Thoracic aorta (tissue), 2 donors: ENCODE data around the gene ENO2. TPM values are rescaled to one million over a fixed set of nuclear protein-coding genes. Genes with fewer than 3 reads are reported as not detected.

Experiments
- ATAC-seq: fragments of 150-250 bp; one replicate; pipeline ENCODE4 v1.8.0; 2017; ENCODE audit warnings: low read depth; ENCODE audit not compliant: insufficient number of reproducible peaks, low FRiP score
- DNase-seq: peaks from one replicate; pipeline ENCODE4 v3.0.0-alpha.2; 2020; ENCODE audit warnings: low spot score
- H3K27ac ChIP-seq, 2 donors: fragments of 200-600 bp; sonication (generic); 1 replicate in 1 of 2; 2 replicates in 1 of 2; pipeline ENCODE4 v1.5.1; 2016; ENCODE audit warnings: mild to moderate bottlenecking in 2 of 2, moderate library complexity in 2 of 2
- H3K27me3 ChIP-seq: fragments of 200-600 bp; sonication (generic); replicated peaks from 2 replicates; pipeline ENCODE4 v1.6.0; 2016; ENCODE audit warnings: mild to moderate bottlenecking; ENCODE audit not compliant: insufficient read depth
- H3K36me3 ChIP-seq: fragments of 200-600 bp; sonication (generic); one replicate; pipeline ENCODE4 v1.5.1; 2016
- H3K4me1 ChIP-seq, 2 donors: fragments of 200-600 bp; sonication (generic); 1 replicate in 1 of 2; 2 replicates in 1 of 2; pipeline versions ENCODE4 v1.5.1 to v1.6.0; 2016; ENCODE audit warnings: low read depth in 2 of 2, mild to moderate bottlenecking in 1 of 2; ENCODE audit not compliant: control insufficient read depth in 1 of 2
- H3K4me3 ChIP-seq: fragments of 200-600 bp; sonication (generic); 2 replicates; pipeline ENCODE4 v1.5.1; 2016; ENCODE audit warnings: mild to moderate bottlenecking
- H3K9me3 ChIP-seq: fragments of 200-600 bp; sonication (generic); 2 replicates; pipeline ENCODE4 v1.5.1; 2016
- total RNA-seq, 2 donors: library from RNA; depleted of rRNA; stranded (reverse); fragments of >200 nt; gene quantifications; one replicate each; pipeline versions ENCODE4 v1.1.0 to v1.2.3, GENCODE V29; 2016
- TF ChIP-seq, protein P1 (sequence below): fragments of 200-600 bp; sonication (generic); IDR thresholded peaks from one replicate; pipeline ENCODE4 v1.5.1; 2019; ENCODE audit warnings: antibody characterized with exemption

ENO2 gene
- total RNA-seq, 2 donors from 2014 or later: 53.6 to 57.9 TPM

DNA sequence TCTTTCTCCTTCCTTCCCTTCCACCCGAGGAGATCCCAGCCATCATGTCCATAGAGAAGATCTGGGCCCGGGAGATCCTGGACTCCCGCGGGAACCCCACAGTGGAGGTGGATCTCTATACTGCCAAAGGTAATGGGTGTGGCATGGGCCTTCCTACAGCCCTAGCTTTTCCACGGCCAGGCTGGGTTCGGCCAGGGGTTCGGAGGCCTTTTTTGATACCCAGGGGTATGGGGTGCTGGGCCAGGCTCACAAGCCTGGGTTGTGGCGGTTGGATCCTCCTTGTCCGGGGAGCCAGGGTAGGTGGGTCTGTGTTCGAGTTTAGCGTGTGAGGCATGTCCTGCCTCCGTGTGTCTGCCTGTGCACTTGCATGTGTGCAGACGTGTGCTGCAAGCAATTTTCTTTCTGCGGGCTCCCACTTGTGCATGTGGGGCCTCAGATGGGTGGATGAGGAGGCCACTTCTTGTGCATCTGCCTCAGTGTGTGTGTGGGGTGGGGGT is 1.5 kb downstream of the ENO2 start:
- peak overlapping the region in 1 of 2 donors; percentile 94 for H3K27ac ChIP-seq
- TF ChIP-seq, protein P1, sequence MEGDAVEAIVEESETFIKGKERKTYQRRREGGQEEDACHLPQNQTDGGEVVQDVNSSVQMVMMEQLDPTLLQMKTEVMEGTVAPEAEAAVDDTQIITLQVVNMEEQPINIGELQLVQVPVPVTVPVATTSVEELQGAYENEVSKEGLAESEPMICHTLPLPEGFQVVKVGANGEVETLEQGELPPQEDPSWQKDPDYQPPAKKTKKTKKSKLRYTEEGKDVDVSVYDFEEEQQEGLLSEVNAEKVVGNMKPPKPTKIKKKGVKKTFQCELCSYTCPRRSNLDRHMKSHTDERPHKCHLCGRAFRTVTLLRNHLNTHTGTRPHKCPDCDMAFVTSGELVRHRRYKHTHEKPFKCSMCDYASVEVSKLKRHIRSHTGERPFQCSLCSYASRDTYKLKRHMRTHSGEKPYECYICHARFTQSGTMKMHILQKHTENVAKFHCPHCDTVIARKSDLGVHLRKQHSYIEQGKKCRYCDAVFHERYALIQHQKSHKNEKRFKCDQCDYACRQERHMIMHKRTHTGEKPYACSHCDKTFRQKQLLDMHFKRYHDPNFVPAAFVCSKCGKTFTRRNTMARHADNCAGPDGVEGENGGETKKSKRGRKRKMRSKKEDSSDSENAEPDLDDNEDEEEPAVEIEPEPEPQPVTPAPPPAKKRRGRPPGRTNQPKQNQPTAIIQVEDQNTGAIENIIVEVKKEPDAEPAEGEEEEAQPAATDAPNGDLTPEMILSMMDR: no peak
- peak overlapping the region; percentile 99 for H3K4me3 ChIP-seq
- H3K27me3 ChIP-seq: no peaks in the 10 kb centered on the region
- H3K36me3 ChIP-seq: peaks cover 13% of the 10 kb centered on the region
- no peaks in the 10 kb centered on the region for H3K9me3 ChIP-seq
- ATAC-seq (no peak), DNase-seq (no peak)
- H3K4me1 ChIP-seq: peaks cover 16 to 18% of the 10 kb centered on the region in 2 donors

DNA sequence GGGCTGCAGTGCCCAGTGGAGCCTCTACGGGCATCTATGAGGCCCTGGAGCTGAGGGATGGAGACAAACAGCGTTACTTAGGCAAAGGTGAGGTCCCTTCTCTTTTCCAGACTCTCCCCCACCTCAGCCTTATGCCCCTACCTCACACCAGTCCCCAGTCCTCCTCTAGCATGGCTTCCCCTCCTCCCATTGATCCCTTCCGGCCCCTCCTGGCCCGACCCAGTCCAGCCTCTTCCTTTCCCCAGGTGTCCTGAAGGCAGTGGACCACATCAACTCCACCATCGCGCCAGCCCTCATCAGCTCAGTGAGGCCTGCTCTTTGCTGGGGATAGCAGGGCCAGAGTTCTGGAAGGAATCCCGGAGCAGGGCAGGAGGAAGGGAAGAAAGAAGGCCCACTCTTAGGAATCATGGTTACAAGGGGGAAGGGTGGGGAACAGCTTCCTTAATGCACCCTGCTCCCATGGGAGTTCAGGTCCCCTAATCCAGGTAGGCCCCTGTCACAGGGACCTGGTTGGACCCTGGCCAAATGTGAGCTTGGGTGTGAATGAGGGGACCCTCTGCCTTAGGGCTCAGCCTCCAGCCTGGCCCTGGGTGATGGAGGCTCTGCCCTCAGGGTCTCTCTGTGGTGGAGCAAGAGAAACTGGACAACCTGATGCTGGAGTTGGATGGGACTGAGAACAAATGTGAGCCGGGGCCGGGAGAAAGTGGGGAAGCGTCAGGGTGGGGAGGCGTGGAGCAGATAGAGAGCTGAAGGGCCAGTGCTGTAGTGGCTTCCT is 2.2 kb downstream of the ENO2 start:
- Histone ChIP-seq H3K36me3 (peaks cover 13% of the 10 kb centered on the region), H3K9me3 (no peaks in the 10 kb centered on the region), H3K27me3 (no peaks in the 10 kb centered on the region), H3K4me3 (no peak overlapping the region), H3K27ac (peak overlapping the region in 1 of 2 donors; percentile 16), H3K4me1 (peaks cover 16 to 18% of the 10 kb centered on the region in 2 donors)
- ATAC-seq: no peak
- no peak for DNase-seq
- TF ChIP-seq, protein P1: no peak

DNA sequence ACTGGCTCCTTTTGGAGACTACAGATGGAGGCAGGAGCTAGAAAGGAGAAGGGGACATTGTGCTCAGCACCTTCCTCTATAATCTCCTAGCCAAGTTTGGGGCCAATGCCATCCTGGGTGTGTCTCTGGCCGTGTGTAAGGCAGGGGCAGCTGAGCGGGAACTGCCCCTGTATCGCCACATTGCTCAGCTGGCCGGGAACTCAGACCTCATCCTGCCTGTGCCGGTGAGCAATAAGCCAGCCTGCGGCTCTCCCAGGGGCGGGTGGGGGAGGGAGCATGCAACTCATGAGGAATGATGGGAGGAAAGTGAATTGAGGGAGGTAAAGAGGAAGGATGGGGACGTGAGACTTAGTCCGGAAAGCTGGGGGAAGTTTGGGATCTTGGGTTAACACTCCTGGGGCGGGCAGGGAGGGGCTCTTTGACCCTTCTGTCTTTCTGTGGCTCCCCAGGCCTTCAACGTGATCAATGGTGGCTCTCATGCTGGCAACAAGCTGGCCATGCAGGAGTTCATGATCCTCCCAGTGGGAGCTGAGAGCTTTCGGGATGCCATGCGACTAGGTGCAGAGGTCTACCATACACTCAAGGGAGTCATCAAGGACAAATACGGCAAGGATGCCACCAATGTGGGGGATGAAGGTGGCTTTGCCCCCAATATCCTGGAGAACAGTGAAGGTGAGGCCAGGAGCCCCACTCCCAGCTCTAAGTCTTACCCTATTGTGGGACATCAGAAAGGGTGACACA is 3.3 kb downstream of the ENO2 start:
- Histone ChIP-seq H3K27ac (no peak overlapping the region), H3K9me3 (no peaks in the 10 kb centered on the region), H3K4me1 (peaks cover 16 to 18% of the 10 kb centered on the region in 2 donors), H3K36me3 (peaks cover 13% of the 10 kb centered on the region), H3K4me3 (no peak overlapping the region), H3K27me3 (no peaks in the 10 kb centered on the region)
- ATAC-seq (no peak), DNase-seq (no peak)
- TF ChIP-seq, protein P1: no peak

DNA sequence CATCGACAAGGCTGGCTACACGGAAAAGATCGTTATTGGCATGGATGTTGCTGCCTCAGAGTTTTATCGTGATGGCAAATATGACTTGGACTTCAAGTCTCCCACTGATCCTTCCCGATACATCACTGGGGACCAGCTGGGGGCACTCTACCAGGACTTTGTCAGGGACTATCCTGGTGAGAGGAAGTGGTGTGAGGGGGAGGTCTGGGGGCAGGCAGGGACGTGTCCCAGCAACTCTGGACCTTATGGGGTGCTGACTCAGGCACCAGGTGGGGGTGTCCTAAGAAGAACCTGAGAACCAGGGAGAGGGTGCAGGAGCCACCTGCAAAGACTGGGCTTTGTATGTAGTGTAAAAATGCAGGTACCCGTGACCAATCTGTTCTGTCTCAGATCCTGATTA is 5.2 kb downstream of the ENO2 start:
- DNase-seq (no peak), ATAC-seq (no peak)
- no peaks in the 10 kb centered on the region for H3K9me3 ChIP-seq
- H3K27me3 ChIP-seq: no peaks in the 10 kb centered on the region
- H3K36me3 ChIP-seq: peaks cover 13% of the 10 kb centered on the region
- TF ChIP-seq, protein P1: no peak
- H3K27ac ChIP-seq: no peak overlapping the region
- H3K4me1 ChIP-seq: peaks cover 12 to 21% of the 10 kb centered on the region in 2 donors
- no peak overlapping the region for H3K4me3 ChIP-seq

DNA sequence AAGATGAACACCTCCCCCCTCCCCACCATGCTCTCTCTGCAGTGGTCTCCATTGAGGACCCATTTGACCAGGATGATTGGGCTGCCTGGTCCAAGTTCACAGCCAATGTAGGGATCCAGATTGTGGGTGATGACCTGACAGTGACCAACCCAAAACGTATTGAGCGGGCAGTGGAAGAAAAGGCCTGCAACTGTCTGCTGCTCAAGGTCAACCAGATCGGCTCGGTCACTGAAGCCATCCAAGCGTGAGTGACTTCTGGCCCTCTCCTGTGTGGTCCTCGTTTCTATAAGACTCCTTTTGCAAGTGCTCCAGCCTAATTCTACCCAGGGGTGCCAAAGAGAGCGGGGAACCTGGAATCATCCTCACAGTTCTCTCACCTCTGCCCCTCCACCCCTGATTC is 7.2 kb downstream of the ENO2 start:
- Histone ChIP-seq H3K4me3 (no peak overlapping the region), H3K9me3 (no peaks in the 10 kb centered on the region), H3K27me3 (no peaks in the 10 kb centered on the region), H3K4me1 (peaks cover 10 to 30% of the 10 kb centered on the region in 2 donors), H3K27ac (no peak overlapping the region), H3K36me3 (peaks cover 10% of the 10 kb centered on the region)
- ATAC-seq (no peak), DNase-seq (no peak)
- TF ChIP-seq, protein P1: no peak
